Measurements from ENCODE around the gene SEMA3G.

Gene SEMA3G

DNA sequence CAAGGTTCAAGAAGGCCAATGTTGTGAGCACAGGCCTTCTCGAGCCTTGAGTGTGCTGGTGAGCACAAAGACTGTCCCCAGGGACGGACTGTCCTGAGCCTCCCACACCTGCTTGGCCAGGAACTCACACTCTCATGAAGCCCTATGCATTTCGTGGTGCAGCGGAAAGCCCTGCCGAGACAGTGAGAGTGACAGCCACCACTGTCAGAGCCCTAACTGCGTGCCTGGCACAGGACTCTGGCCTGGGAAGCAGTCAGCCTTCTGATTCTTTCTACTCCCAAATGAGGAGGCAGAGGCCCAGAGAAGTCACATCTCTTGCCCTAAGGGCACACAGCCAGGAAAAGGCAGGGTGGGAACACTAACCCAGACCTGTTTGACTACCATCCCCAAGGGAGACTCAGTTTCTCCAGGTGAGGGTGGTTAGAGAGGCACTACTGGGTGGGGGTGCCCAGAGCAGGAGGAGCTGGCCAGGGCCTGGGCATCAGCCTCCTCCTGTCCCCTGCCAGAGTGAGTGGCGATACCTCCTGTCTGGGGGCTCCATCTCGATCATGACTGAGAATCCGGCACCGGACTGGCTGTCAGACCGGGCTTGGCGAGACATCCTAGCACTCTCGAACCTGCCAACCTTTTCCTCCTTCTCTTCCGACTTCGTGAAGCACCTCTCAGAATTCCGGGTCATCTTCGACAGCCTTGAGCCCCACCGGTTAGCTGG lies 50.8 kb downstream of the SEMA3G start:
- DNase-seq = no peak

DNA sequence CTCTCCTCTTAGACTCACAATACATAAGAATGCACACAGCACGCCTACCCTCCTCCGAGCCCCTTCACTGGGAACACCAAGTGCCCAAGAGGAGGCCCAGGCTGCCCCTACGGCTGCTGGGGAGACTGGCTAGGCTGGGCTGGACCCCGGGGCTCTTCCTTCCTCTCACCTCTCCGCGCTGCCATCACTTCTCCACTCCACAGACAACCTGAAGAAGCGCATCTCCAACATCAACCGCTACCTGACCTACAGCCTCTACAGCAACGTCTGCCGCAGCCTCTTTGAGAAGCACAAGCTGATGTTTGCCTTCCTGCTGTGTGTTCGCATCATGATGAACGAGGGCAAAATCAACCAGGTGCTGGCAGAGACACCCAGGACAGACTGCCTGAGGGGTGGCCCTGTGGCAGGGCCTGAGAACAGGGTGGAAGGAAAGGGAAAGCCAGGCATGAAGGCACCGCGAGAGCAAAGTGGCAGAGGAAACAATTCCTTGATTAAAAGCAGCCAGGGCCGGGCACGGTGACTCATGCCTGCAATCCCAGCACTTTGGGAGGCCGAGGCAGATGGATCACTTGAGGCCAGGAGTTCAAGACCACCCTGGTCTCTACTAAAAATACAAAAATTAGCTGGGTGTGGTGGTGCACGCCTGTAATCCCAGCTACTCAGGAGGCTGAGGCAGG lies 51.6 kb downstream of the SEMA3G start:
- no peak for DNase-seq

DNA sequence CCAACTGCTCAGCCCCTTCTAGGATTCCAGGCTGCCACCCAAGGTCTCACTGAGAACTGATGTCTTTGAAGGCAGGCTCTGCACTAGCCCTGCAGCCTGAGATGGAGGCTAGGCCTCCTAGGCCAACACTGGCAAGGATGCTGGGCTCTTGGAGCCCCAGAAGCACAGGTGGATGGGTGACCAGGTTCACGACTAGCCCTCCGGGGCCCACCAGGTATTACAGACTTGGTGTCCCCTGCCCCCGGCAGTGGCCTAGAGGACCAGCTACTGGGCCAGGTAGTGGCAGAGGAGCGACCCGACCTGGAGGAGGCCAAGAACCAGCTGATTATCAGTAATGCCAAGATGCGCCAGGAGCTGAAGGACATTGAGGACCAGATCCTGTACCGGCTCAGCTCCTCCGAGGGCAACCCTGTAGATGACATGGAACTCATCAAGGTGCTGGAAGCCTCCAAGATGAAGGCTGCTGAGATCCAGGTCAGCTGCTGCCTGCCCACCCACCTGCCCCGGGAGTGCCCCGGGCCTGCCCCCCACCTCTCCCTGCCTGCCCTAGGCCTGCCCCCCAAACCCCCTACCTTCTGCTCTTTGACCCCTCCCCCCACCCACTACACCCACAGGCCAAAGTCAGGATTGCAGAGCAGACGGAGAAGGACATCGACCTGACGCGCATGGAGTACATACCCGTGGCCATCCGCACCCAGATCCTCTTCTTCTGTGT lies 52.5 kb downstream of the SEMA3G start:
- no peak for DNase-seq

DNA sequence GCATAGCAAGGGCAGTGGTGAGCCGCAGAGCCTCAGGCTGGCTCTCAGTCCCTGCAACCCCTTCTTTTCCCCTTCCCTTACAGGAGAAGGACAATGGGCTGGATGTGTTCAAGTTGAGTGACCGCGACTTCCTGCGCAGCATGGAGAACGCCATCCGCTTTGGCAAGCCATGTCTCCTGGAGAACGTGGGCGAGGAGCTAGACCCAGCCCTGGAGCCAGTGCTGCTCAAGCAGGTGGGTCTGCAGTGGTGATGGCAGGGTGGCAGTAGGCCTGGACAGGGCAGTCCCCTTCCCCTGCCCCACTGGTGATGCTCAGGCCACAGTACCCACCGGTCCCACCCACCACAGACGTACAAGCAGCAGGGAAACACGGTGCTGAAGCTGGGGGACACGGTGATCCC lies 53.8 kb downstream of the SEMA3G start:
- no peak for DNase-seq

DNA sequence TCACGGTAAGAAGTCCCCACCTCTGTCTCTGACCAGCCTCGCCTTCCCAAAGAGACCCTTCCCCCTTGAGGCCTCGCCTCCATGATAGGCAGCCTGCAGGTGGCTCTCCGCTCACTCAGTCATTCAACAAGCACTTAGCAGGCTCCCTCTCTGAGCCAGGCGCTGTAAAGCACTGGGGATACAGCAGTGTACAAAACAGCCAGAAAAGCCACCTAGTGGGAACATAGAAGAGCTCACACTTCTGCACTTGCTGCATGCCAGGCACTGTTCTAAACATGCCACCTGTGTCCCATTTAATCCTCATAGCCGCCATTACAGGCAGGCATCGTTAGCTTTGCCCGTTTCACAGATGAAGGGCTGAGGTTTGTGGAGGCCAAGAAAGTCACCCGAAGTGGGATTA lies 56.0 kb downstream of the SEMA3G start:
- no peak for DNase-seq

DNA sequence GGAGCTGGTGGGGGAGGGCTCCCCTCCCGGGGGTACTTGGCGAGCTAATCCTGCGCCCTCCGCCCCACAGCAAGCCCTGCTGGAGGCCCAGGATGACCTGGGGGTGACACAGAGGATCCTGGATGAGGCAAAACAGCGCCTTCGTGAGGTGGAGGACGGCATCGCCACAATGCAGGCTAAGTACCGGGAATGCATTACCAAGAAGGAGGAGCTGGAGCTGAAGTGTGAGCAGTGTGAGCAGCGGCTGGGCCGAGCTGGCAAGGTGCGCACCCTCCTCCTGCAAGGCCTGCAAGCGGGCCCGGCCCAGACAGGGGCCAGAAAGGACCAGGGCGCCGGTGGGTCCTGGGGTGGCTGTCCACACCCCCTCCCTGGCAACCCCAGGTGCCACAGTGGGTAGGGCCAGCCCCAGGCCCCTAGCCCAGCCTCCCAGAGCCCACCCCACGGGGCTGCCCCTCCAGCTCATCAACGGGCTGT lies 56.5 kb downstream of the SEMA3G start:
- no peak for DNase-seq

DNA sequence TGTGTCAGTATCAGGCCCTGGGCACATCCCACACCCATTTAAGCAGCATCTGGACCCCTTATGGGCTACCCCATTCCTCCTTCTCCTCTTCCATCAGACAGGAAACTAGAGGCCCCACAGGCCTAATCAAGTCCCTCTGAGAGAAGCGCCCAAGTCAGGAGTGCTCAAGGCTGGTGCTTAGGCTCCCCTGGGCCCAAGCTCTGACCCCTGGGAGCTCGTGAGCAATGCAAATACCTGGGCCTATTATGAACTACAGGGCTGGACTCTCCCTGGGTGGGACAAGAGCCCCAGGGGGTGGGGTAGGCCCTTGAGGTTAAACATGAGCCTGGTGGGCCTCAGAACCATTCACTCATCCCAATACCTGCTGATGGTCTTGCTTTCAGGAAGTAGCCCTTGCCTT lies 57.4 kb downstream of the SEMA3G start:
- DNase-seq = no peak

DNA sequence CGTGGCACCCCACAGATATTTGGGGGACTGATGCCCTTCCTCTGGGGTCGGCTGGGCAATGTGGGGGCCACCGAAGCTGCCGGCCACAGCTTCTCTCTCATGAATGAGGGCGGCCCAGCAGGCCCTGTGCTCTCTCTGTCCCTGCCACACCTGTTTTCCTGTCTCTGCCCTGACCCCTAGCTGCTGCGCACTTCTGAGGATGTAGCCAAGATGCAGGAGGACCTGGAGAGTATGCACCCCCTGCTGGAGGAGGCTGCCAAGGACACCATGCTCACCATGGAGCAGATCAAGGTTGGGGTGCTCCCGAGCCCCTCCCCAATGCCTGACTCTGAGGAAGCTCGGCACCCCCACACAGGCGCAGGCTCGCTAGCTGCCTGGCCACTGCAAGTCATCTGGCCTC lies 59.7 kb downstream of the SEMA3G start:
- no peak for DNase-seq

DNA sequence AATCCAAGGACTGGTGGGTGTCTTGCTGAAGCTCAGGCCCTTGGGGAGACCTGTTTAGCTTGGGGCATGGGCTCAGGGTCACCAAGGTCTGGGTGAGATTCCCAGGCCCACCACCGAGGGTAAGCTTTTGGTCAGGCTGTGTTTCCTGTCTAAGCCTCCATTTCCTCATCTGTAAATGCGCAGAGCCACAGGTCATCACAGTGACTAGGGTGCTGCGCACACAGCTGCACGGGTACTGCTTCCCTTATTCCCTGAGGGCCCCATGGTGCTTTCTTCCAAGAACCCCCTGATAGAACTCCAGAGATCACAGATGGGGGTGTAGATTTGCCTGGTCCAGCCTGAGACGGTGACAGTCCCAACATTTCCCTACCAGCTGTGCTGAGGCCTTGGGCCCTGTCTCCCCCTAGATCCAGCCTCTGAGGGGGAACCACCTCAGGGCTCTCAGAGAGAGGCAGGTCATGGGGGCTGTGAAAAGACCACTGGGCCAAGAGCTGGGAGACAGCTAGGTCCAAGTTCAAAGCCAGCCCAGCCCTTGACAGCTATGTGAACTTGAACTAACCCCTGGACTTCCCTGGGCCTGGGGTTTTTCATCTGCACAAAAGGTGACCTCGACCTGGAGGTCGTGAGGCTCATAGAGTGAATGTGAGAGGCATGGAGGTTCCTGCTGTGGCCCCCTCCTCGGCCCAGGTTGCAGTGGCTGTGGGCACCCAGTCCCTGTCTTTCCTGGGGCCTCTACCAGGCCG lies 60.7 kb downstream of the SEMA3G start:
- no peak for DNase-seq

DNA sequence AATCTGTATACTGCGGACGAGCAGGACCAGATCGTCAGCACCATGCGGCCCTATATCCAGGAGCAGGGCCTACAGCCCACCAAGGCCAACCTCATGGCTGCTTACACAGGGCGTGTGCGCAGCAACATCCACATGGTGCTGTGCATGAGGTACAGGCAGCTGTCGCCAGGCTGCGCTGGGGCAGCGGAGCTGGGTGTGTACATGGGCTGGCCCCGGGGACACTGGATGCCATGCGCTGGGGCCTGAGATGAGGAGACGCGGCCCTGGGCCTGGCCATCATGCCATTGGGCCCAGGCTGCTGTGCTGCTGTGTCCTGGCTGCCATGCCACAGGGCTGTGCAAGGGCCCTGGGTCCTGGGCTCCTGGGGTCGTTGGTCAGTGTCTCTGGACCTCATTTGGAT lies 61.5 kb downstream of the SEMA3G start:
- no peak for DNase-seq
